Brain microvascular endothelial cell (primary cell): ENCODE results near the gene ETV4.

Source experiments
- DNase-seq: peaks from one replicate; pipeline ENCODE4 v3.0.0-alpha.2; 2020
- H3K27ac ChIP-seq: fragments of 250-450 bp; sonication (Bioruptor Pico); 2 replicates; pipeline ENCODE4 v1.5.1; 2020; ENCODE audit warnings: mild to moderate bottlenecking, moderate library complexity
- H3K27me3 ChIP-seq: fragments of 250-450 bp; sonication (Bioruptor Pico); replicated peaks from 2 replicates; pipeline ENCODE4 v1.5.1; 2020; ENCODE audit warnings: mild to moderate bottlenecking
- H3K36me3 ChIP-seq: fragments of 250-450 bp; sonication (Bioruptor Pico); replicated peaks from 2 replicates; pipeline ENCODE4 v1.5.1; 2020; ENCODE audit warnings: mild to moderate bottlenecking
- H3K4me3 ChIP-seq: 2 replicates; pipeline ENCODE4 v1.5.1; 2011; ENCODE audit warnings: low read depth, mild to moderate bottlenecking, control low read depth, low read length, moderate library complexity
- in situ Hi-C: cut with HindIII; loops from 2 replicates; pipeline ENCODE4 v1.10.0; 2017; ENCODE audit warnings: low sequenced_read_pairs, low pct_ligation_motif_present
- TF ChIP-seq, protein P1 (sequence below): IDR thresholded peaks from 2 replicates; pipeline ENCODE4 v1.5.1; 2011; ENCODE audit warnings: low read depth, mild to moderate bottlenecking, moderate library complexity, low read length, control low read depth, inconsistent platforms; ENCODE audit errors: missing control alignments

Gene ETV4

DNA sequence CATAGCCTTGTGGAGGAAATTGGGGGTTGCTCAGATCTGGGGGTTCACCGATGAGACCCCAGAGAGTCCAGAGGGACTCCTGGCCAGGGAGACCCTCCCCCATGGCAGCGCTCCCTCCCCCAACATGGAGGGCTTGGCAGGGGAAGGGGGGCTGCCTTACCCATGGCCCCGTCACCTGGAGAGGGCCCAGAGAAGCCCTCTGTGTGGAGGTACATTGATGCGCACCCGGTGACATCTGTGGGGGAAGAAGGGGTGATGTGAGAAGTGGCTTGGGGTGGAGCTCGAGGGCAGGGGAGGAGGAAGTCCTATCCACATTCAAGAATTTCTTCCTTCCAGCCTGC is 16.2 kb downstream of the ETV4 start:
- TF ChIP-seq, protein P1, sequence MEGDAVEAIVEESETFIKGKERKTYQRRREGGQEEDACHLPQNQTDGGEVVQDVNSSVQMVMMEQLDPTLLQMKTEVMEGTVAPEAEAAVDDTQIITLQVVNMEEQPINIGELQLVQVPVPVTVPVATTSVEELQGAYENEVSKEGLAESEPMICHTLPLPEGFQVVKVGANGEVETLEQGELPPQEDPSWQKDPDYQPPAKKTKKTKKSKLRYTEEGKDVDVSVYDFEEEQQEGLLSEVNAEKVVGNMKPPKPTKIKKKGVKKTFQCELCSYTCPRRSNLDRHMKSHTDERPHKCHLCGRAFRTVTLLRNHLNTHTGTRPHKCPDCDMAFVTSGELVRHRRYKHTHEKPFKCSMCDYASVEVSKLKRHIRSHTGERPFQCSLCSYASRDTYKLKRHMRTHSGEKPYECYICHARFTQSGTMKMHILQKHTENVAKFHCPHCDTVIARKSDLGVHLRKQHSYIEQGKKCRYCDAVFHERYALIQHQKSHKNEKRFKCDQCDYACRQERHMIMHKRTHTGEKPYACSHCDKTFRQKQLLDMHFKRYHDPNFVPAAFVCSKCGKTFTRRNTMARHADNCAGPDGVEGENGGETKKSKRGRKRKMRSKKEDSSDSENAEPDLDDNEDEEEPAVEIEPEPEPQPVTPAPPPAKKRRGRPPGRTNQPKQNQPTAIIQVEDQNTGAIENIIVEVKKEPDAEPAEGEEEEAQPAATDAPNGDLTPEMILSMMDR, result no peak
- Histone ChIP-seq H3K27me3 (no peaks in the 10 kb centered on the region), H3K36me3 (peaks cover 17% of the 10 kb centered on the region), H3K27ac (peak overlapping the region; percentile 45), H3K4me3 (no peak overlapping the region)
- in situ Hi-C loops, result no loop called here
- DNase-seq, result no peak

DNA sequence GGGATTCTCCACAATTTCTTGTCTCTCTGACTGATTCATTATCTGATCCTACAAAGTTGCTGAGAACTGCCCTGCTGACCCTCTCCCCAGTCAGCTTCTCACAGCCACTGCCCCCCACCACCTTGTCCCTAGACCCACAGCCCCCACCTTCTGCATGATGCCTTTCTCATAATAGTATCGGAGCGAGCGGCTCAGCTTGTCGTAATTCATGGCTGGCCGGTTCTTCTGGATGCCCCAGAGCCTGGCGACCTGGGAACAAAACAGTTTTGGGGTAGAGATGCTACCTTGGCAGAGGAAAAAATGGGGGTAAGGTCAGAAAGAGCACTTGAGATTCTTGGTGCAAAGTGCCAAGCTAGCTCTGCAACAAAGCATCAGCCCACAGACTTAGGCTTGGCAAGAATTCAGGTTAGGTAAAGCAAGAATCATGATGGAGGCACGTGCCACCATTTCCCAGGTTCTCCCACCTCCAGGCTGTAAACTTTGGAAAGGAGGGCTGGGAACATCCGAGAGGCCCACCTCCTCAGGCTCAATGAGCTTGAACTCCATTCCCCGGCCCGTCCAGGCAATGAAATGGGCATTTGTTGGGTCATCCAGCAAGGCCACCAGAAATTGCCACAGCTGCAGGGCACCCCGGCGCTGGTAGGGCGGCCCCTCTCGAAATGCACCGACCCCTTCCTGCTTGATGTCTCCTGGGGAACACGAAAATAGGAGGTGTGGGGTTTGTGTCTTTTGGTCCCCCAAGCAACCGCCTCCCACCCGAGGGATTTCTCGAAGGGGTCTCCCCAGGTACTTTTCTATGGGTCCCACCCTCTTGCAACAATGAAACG is 16.9 kb downstream of the ETV4 start:
- TF ChIP-seq, protein P1, result no peak
- H3K27me3 ChIP-seq, result no peaks in the 10 kb centered on the region
- peaks cover 19% of the 10 kb centered on the region for H3K36me3 ChIP-seq
- H3K4me3 ChIP-seq, result no peak overlapping the region
- no peak for DNase-seq
- in situ Hi-C loops, result no loop called here
- no peak overlapping the region for H3K27ac ChIP-seq

DNA sequence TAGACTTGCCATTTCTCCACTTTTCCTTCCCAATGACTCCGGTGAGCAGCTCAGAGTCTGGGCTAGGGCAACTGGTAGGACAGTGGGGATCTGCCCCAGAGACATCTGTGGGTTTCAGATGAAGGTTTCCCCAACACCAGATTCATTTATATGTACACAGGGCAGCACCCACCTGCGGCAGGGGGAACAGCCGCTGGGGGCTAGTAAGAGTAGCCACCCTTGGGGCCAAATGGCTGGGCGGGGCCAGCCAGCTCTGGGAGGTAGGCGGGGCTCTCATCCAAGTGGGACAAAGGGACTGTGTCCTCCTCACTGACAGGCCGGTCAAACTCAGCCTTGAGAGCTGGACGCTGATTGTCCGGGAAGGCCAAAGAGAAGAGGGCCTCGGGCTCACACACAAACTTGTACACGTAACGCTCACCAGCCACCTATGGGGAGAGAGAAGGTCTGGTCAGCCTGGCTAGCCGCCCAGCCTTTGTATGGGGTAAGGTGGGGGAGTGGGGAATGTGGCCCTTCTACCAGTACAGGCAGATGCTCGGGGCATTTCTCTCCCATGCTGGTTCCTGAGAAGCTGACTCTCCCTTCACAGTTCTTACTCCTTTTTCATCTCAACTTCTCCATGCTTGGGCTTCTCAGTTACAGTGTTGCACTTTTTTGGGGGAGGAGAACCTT is 17.7 kb downstream of the ETV4 start:
- no peak for DNase-seq
- in situ Hi-C loops, result no loop called here
- TF ChIP-seq, protein P1, result no peak
- no peak overlapping the region for H3K4me3 ChIP-seq
- H3K36me3 ChIP-seq, result peaks cover 27% of the 10 kb centered on the region
- no peak overlapping the region for H3K27ac ChIP-seq
- H3K27me3 ChIP-seq, result no peaks in the 10 kb centered on the region

DNA sequence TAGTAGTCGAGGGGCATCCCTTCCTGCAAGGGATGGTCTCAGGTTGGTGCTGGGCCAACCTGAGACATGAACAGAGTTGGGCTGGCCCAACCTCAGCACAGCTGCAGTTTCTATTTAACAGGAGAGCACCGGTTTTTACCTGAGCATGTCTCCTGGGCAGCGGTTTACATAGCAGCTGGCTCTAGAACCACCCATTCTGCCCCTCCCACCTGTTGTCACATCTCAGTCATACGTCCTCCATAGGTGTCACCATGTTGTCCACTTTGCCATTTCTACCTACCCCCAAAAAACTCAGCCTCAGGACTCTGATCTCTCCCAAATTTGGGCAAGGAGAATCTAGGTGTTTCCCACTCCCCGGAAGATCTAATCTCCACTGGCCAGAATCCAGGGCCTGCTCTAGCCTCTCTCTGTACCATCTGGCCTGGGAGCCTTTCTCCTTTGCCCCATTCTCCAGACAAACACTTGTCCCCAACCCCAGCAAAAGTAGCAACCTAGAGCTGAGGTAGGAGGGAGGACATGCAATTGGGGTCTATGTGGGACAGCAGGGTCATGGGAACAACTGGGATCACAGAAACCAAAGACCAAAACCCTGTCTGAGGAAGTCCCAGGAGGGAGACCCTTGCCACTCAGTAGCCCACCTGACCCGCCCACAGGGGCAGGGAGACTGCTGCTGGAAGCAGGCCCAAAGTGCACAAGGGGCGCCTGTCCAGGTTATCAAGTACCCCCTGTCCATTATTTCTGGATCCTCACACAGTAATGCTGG is 19.1 kb downstream of the ETV4 start:
- TF ChIP-seq, protein P1, result no peak
- H3K27ac ChIP-seq, result no peak overlapping the region
- peaks cover 32% of the 10 kb centered on the region for H3K36me3 ChIP-seq
- in situ Hi-C loops, result no loop called here
- DNase-seq, result no peak
- H3K27me3 ChIP-seq, result no peaks in the 10 kb centered on the region
- H3K4me3 ChIP-seq, result no peak overlapping the region

DNA sequence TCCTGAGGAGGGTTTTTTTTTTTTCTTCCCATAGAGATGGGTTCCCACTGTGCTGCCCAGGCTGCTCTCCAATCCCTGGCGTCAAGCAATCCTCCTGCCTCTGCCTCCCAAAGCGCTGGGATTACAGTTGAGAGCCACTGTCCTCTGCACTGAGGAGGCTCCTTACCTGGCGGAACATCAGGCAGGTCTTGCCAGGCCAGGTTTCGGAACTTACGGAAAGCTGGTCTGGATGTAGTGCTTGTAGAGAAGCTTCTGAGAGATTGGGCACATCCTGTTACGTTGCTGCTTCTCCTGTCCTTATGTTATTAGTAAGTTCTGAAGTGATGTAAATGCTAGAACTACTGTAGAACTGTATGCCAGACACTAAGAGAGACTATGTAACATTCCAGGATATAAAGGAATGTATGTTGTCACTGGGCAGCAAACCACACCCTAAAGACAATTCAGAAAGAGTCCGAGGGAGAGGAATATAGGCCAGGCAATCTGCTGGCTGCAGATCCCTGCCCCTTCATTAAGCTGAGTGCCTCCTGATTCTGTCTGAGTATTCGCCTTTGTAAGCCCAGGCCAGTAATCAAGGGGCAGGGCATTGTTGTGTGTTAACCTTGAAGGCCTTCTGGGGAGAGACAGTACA is 21.1 kb downstream of the ETV4 start:
- in situ Hi-C loops, result no loop called here
- Histone ChIP-seq H3K4me3 (no peak overlapping the region), H3K36me3 (peaks cover 49% of the 10 kb centered on the region), H3K27me3 (no peaks in the 10 kb centered on the region), H3K27ac (no peak overlapping the region)
- peak; percentile 25 for DNase-seq
- TF ChIP-seq, protein P1, result no peak
